Measurements from ENCODE around the gene CDK5RAP1. TPM values are rescaled to one million over a fixed set of nuclear protein-coding genes. Genes with fewer than 3 reads are reported as not detected.

CDK5RAP1 gene
- total and polyA plus RNA-seq, 2 donors (not counting 3 experiments of a cell fraction or from before 2014, with no cell fraction given): 30.8 to 36.5 TPM

- CTCF ChIA-PET: no interaction called here
- intact Hi-C loops (cut with micrococcal nuclease): no loop called here
Observed at GRCh38 chr20:33313686-33314314, 87.5 kb downstream of the CDK5RAP1 start.

More at GRCh38 chr20:33313686-33314314, 87.5 kb downstream of the CDK5RAP1 start:
- DNase-seq (ENCODE audit: low read depth, low spot score): no peak
- Histone ChIP-seq H3K4me1 (ENCODE audit: control insufficient read depth, extremely low read depth, insufficient read depth, low read length) (no peaks in the 10 kb centered on the region), H3K9me1 (replicated peaks; ENCODE audit: control insufficient read depth, extremely low read depth, insufficient read depth, low read length) (no peaks in the 10 kb centered on the region), H4K20me1 (replicated peaks; ENCODE audit: control insufficient read depth, extremely low read depth, insufficient read depth, low read length) (no peaks in the 10 kb centered on the region), H3K9ac (replicated peaks; ENCODE audit: extremely low read depth, insufficient read depth, low read length) (no peak overlapping the region), H3K79me2 (ENCODE audit: control insufficient read depth, insufficient read depth, low read length) (no peaks in the 10 kb centered on the region), H2AFZ (ENCODE audit: low read depth, low read length) (no peak overlapping the region), H3K9me3 (replicated peaks; ENCODE audit: control insufficient read depth, insufficient read depth, low read length) (no peaks in the 10 kb centered on the region), H3K36me3 (ENCODE audit: control insufficient read depth in 2 of 2, extremely low read depth in 1 of 2, insufficient read depth in 2 of 2, low read length in 2 of 2) (no peaks in the 10 kb centered on the region), H3K27me3 (ENCODE audit: control insufficient read depth in 2 of 2, insufficient read depth in 2 of 2, low read length in 2 of 2) (peaks cover 3 to 5% of the 10 kb centered on the region in 2 experiments), H3K4me3 (replicated peaks in 1 of 3; ENCODE audit: insufficient read depth in 1 of 3, low read depth in 1 of 3, low read length in 3 of 3) (no peak overlapping the region), H3K4me2 (ENCODE audit: insufficient read depth, low read length) (no peak overlapping the region), H3K27ac (ENCODE audit: insufficient read depth, low read depth, low read length) (no peak overlapping the region)
- dilution Hi-C loops (cut with MboI; ENCODE audit: extremely low pct_ligation_motif_present, low sequenced_read_pairs): no loop called here
- POLR2A ChIA-PET: no interaction called here
- no TSS peak for BruUV-seq (replicated peaks)
- TF ChIP-seq MYC (IDR thresholded peaks at IDR 0.05; ENCODE audit: low read depth, low read length) (no peak), JUN (IDR thresholded peaks at IDR 0.05; ENCODE audit: borderline replicate concordance, insufficient read depth, insufficient read length, low read depth) (no peak), POLR2A (IDR thresholded peaks at IDR 0.05; ENCODE audit: low read depth, low read length) (no peak), POLR2AphosphoS5 (IDR thresholded peaks at IDR 0.05; ENCODE audit: insufficient read depth, low read depth, low read length) (no peak), FOS (IDR thresholded peaks at IDR 0.05; ENCODE audit: borderline replicate concordance, insufficient read depth, low read length) (no peak), GATA2 (IDR thresholded peaks at IDR 0.05; ENCODE audit: insufficient read depth, insufficient read length, low read depth, low read length) (no peak), EZH2 (IDR thresholded peaks at IDR 0.05; ENCODE audit: borderline replicate concordance, low read depth, low read length, severe bottlenecking) (no peak), MAX (IDR thresholded peaks at IDR 0.05; ENCODE audit: insufficient read depth, insufficient read length) (no peak), CTCF (IDR thresholded peaks at IDR 0.05; ENCODE audit: extremely low read depth in 1 of 2, insufficient read depth in 1 of 2, low read depth in 1 of 2, low read length in 2 of 2) (no peak)
- no peak for FAIRE-seq

Data from endothelial cell of umbilical vein (primary cell).